AG09309 (cell line): ENCODE results near the gene CNPY3.

Source experiments
- DNase-seq: peaks from one replicate; pipeline ENCODE4 v3.0.0-alpha.2; 2010; ENCODE audit warnings: low read depth
- H3K4me3 ChIP-seq: 2 replicates; pipeline ENCODE4 v1.5.1; 2011; ENCODE audit warnings: mild to moderate bottlenecking, low read depth, low read length, moderate library complexity; ENCODE audit not compliant: control insufficient read depth
- TF ChIP-seq, protein P1 (sequence below): IDR thresholded peaks from 2 replicates; pipeline ENCODE4 v1.5.1; 2011; ENCODE audit warnings: mild to moderate bottlenecking, low read depth, low read length, inconsistent platforms; ENCODE audit not compliant: insufficient read depth, control insufficient read depth; ENCODE audit errors: missing control alignments

CNPY3 gene

DNA sequence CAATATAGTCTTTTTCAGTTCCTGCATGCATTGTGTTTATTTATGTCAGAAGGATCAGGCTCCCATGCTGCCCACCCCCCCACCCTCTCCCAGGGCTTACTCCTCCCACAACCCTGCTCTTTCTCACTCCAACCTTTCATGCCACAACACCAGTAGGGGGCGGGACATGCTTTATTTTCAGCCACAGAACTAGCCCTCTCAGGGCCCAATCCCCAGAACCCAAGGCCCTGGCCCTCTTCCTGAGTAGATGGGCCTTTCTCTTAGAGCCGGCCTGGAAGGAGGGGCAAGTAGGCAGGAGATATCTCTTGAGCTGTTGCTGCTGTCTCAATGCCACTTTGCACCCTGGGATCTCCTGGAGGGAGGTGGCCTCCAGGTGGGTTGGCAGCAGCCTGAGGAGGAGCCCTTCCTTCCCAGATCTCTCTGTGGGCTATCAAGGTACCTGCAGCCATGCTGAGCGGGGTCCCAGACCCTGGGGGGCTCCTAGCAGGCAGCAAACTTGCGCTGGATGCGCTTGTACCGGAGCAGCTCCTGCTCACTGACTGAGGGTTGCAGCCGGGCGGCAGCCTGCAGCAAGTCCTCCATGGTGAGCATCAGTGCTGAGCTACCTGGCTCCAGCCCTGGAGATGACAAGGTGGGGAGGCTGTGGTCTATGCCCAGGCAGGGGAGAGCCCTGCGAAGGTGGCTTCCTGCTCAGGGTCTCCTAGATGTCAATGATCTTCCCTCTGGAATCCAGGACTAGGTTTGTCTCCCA is 34.8 kb downstream of the CNPY3 start:
- no peak overlapping the region for H3K4me3 ChIP-seq
- no peak for DNase-seq
- TF ChIP-seq, protein P1, sequence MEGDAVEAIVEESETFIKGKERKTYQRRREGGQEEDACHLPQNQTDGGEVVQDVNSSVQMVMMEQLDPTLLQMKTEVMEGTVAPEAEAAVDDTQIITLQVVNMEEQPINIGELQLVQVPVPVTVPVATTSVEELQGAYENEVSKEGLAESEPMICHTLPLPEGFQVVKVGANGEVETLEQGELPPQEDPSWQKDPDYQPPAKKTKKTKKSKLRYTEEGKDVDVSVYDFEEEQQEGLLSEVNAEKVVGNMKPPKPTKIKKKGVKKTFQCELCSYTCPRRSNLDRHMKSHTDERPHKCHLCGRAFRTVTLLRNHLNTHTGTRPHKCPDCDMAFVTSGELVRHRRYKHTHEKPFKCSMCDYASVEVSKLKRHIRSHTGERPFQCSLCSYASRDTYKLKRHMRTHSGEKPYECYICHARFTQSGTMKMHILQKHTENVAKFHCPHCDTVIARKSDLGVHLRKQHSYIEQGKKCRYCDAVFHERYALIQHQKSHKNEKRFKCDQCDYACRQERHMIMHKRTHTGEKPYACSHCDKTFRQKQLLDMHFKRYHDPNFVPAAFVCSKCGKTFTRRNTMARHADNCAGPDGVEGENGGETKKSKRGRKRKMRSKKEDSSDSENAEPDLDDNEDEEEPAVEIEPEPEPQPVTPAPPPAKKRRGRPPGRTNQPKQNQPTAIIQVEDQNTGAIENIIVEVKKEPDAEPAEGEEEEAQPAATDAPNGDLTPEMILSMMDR: peak; percentile 30

DNA sequence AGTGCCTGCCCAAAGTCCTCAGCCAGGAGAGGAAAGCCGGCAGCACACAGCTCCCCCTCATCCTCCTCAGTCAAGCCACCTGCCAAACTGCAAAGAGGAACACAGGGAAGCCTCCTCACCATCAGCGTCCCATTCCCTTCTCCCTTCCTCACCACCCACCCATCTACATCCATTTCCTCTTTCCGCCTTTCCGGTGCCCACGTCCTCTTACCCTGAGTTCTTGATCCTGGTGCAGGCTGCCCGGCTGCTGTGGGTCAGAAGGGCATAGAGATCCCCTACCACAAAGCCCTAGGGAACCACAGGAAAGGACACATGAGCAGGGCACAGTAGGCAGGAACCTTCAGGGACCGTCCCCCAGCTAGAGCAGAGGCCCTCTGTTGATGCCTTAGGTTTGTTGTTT is 37.3 kb downstream of the CNPY3 start:
- TF ChIP-seq, protein P1: no peak

DNA sequence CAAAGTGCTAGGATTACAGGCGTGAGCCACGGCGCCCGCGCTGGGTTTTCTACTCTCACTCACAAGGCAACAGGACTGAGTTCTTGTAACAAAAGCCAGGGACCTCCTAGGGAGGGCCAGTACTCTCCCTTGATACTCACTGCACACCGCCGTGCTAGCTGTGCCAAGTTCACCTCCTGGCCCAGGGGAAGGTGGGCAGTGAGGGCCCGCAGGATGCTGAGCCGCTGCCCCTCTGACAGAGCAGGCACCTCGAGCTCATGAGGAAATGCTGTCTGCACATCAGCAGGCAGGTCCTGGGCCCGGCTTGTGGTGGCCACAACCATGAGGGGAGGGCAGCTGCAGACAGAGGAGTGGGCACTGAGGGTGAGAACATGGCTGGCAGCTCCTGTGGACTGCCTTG is 37.9 kb downstream of the CNPY3 start:
- DNase-seq: no peak
- TF ChIP-seq, protein P1: no peak
- no peak overlapping the region for H3K4me3 ChIP-seq

More for the DNA sequence above, 37.3 kb downstream of the CNPY3 start:
- DNase-seq: no peak
- H3K4me3 ChIP-seq: no peak overlapping the region

DNA sequence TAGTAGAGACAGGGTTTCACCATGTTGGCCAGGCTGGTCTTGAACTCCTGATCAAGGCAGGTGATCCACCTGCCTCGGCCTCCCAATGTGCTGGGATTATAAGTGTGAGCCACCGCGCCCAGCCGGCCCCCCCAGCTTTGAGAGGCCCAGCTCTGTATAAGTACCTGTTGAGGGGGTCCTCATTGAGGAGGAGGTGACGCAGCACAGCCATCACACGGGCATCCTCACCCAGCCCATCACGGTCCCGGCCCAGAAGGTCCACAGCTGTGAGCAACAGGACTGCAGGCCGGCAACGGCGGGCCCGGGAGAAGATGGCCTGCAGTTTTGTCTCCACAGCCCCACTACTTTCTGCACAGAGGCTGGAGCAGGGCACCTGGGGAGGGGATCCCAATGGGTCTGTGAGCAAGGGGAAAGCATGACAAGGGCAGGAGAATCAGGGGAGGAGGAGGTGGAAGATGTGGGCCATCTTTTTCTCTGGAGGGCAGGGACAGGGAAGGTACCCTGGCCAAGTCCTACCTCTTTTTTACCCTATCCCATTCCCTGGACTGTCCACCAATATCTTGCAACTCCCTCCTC is 38.9 kb downstream of the CNPY3 start:
- H3K4me3 ChIP-seq: no peak overlapping the region
- DNase-seq: no peak
- TF ChIP-seq, protein P1: no peak

DNA sequence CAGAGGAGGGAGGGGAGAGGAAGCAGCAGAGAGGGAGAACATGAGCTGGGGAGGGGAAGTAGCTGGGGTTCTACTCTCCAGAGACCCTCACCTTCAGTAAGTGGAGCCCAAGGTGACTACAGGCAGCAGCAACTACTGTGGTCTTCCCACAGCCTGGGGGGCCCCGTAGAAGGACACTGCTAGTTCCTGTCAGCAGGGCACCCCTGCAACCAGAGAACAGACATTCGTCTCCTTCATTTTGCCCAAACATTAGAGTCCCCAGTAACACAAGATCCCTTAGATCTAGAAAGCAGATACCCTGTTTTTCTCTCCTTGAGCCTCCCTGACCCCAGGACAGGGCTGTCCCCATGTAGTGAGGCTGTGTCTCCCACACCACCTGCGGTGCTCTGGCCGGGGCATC is 39.5 kb downstream of the CNPY3 start:
- TF ChIP-seq, protein P1: no peak
- DNase-seq: no peak

DNA sequence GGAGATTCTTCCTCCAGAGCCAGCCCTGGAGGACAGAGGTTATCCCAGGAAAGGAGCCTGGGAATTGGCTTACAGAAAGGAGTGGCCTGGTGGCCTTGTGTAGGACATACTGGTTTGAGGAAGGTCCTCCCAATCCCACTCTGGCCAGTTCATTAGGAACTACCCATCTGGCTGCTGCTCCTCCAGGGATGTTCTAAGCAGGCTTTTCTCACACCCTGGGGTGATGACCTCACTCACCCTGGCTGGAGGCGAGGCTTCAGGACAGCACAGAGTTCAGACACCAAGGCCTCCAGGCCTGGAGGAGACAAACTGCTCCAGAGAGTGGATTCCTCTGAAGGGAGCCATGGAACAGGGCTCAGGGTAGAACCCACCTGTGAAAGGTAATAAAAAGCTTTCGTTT is 40.2 kb downstream of the CNPY3 start:
- DNase-seq: no peak
- TF ChIP-seq, protein P1: no peak
- no peak overlapping the region for H3K4me3 ChIP-seq

More for the DNA sequence above, 39.5 kb downstream of the CNPY3 start:
- H3K4me3 ChIP-seq: no peak overlapping the region
